GM12878 (cell line): ENCODE results near the gene IBA57. TPM values are rescaled to one million over a fixed set of nuclear protein-coding genes. Genes with fewer than 3 reads are reported as not detected.

Experiments used
- ATAC-seq: fragments of 200-7000 bp; cut with Tn5 transposase; 3 replicates; pipeline ENCODE4 v1.9.1; 2020; ENCODE audit warnings: mild to moderate bottlenecking, moderate library complexity
- BruUV-seq: library from RNA; stranded (reverse); fragments of 400-500 nt; replicated peaks from 2 replicates; lab custom pipeline; 2021; lab: Mats Ljungman, UMichigan
- CTCF ChIA-PET: fragments of 300-600 bp; sonication (Branson Sonifier 250); formaldehyde crosslinking; extraction: SDS; loops from one replicate; lab custom pipeline; 2021; ENCODE audit warnings: inconsistent platforms; lab: Yijun Ruan, JAX
- POLR2A ChIA-PET: fragments of 350-600 bp; formaldehyde crosslinking; extraction: SDS; loops from one replicate; lab custom pipeline; 2021; ENCODE audit warnings: inconsistent platforms; lab: Charles Lee
- RAD21 ChIA-PET: fragments of 300-600 bp; sonication (Branson Sonifier 250); formaldehyde crosslinking; loops from one replicate; lab custom pipeline; 2023; ENCODE audit warnings: antibody characterized with exemption; ENCODE audit not compliant: unreplicated experiment; lab: Charles Lee
- SMC1A ChIA-PET: fragments of 300-600 bp; sonication (Branson Sonifier 250); formaldehyde crosslinking; loops from one replicate; lab custom pipeline; 2023; ENCODE audit not compliant: unreplicated experiment, uncharacterized antibody; lab: Charles Lee
- DNase-seq: peaks from one replicate; pipeline ENCODE4 v3.0.0-alpha.2; 2011; ENCODE audit warnings: low read depth, low spot score
- FAIRE-seq: peaks from 3 replicates; lab custom pipeline; 2011; peaks lifted over from hg19 to GRCh38; lab: Jason Lieb, UNC
- H2AFZ ChIP-seq: 2 replicates; pipeline ENCODE4 v1.6.0; 2011; ENCODE audit warnings: low read depth, low read length, control low read depth; ENCODE audit not compliant: control insufficient read depth
- H3K27ac ChIP-seq: 2 replicates; pipeline ENCODE4 v1.5.1; 2011; ENCODE audit warnings: control low read depth; ENCODE audit not compliant: control insufficient read depth, insufficient read depth
- H3K27me3 ChIP-seq, 2 experiments: replicated peaks in 1 of 2; 2 replicates each; pipeline versions ENCODE4 v1.6.0 to v1.6.1; 2011; ENCODE audit warnings: low read length in 1 of 2; ENCODE audit not compliant: control insufficient read depth in 2 of 2, insufficient read depth in 2 of 2
- H3K36me3 ChIP-seq, 2 experiments: 2 replicates each; pipeline ENCODE4 v1.5.1; 2011; ENCODE audit warnings: low read length in 1 of 2; ENCODE audit not compliant: control insufficient read depth in 2 of 2, insufficient read depth in 2 of 2
- H3K4me1 ChIP-seq: 2 replicates; pipeline ENCODE4 v1.6.1; 2011; ENCODE audit warnings: mild to moderate bottlenecking, low read length, moderate library complexity, mixed read lengths; ENCODE audit not compliant: control insufficient read depth, insufficient read depth
- H3K4me2 ChIP-seq: 2 replicates; pipeline ENCODE4 v1.6.0; 2011; ENCODE audit warnings: control low read depth; ENCODE audit not compliant: control insufficient read depth, insufficient read depth
- H3K4me3 ChIP-seq: fragments of 200-600 bp; sonication (generic); 2 replicates; pipeline ENCODE4 v1.5.1; 2016
- H3K79me2 ChIP-seq: 2 replicates; pipeline ENCODE4 v1.6.0; 2011; ENCODE audit warnings: low read length; ENCODE audit not compliant: control insufficient read depth, insufficient read depth
- H3K9ac ChIP-seq: 2 replicates; pipeline ENCODE4 v1.8.0; 2011; ENCODE audit warnings: low read length, control low read depth, mixed read lengths; ENCODE audit not compliant: control insufficient read depth, insufficient read depth
- H3K9me3 ChIP-seq: replicated peaks from 3 replicates; pipeline ENCODE4 v1.5.1; 2011; ENCODE audit warnings: mild to moderate bottlenecking, low read length; ENCODE audit not compliant: control insufficient read depth, insufficient read depth
- H4K20me1 ChIP-seq: 2 replicates; pipeline ENCODE4 v1.6.0; 2011; ENCODE audit not compliant: control insufficient read depth, insufficient read depth
- CREM ChIP-seq: IDR thresholded peaks from 2 replicates; pipeline ENCODE4 v1.6.1; 2014; ENCODE audit warnings: antibody characterized with exemption, low read depth
- CUX1 ChIP-seq: IDR thresholded peaks from 2 replicates; pipeline ENCODE4 v1.6.1; 2012; ENCODE audit warnings: improper control_type of control experiment, low read depth, low read length; ENCODE audit not compliant: insufficient replicate concordance
- E4F1 ChIP-seq: fragments of 450-650 bp; IDR thresholded peaks from 2 replicates; pipeline ENCODE4 v1.6.1; 2018; ENCODE audit warnings: borderline replicate concordance, mild to moderate bottlenecking; ENCODE audit not compliant: partially characterized antibody
- EED ChIP-seq: sonication (generic); IDR thresholded peaks from 2 replicates; pipeline ENCODE4 v1.6.1; 2016; ENCODE audit warnings: antibody characterized with exemption, low read depth
- MXI1 ChIP-seq: fragments of 150-350 bp; IDR thresholded peaks from 2 replicates; pipeline ENCODE4 v1.6.1; 2011; ENCODE audit warnings: low read depth, mild to moderate bottlenecking, inconsistent platforms, low read length, improper control_type of control experiment
- PML ChIP-seq: IDR thresholded peaks from 2 replicates; pipeline ENCODE4 v1.6.1; 2012; ENCODE audit warnings: low read length, inconsistent platforms
- RAD21 ChIP-seq: IDR thresholded peaks from 2 replicates; pipeline ENCODE4 v1.6.1; 2011; ENCODE audit warnings: mild to moderate bottlenecking, low read depth, low read length, moderate library complexity; ENCODE audit not compliant: insufficient read depth
- RCOR1 ChIP-seq: conservative IDR thresholded peaks from 2 replicates; pipeline ENCODE4 v1.6.1; 2012; ENCODE audit warnings: low read depth, low read length, improper control_type of control experiment
- RUNX3 ChIP-seq: IDR thresholded peaks from 2 replicates; pipeline ENCODE4 v1.6.1; 2012; ENCODE audit warnings: low read length, inconsistent platforms
- SIX5 ChIP-seq: IDR thresholded peaks from 2 replicates; pipeline ENCODE4 v1.6.1; 2011; ENCODE audit warnings: mild to moderate bottlenecking, low read depth, low read length, moderate library complexity; ENCODE audit not compliant: severe bottlenecking
- SMAD5 ChIP-seq: IDR thresholded peaks from 2 replicates; pipeline ENCODE4 v1.6.1; 2016; ENCODE audit warnings: antibody characterized with exemption, low read depth
- SP1 ChIP-seq: IDR thresholded peaks from one replicate; pipeline ENCODE4 v1.6.1; 2011; ENCODE audit warnings: low read depth, low read length
- SPI1 ChIP-seq: IDR thresholded peaks from 2 replicates; pipeline ENCODE4 v1.6.1; 2011; ENCODE audit warnings: low read depth, mild to moderate bottlenecking, low read length, moderate library complexity, borderline replicate concordance; ENCODE audit not compliant: insufficient read depth
- SREBF1 ChIP-seq: IDR thresholded peaks from 2 replicates; pipeline ENCODE4 v1.6.1; 2012; ENCODE audit warnings: mild to moderate bottlenecking, low read length
- YY1 ChIP-seq: IDR thresholded peaks from 2 replicates; pipeline ENCODE4 v1.6.1; 2011; ENCODE audit warnings: low read depth, mild to moderate bottlenecking, low read length
- ZNF207 ChIP-seq: fragments of 450-650 bp; IDR thresholded peaks from 2 replicates; pipeline ENCODE4 v1.6.1; 2014; ENCODE audit warnings: antibody characterized with exemption, mild to moderate bottlenecking, borderline replicate concordance
- WGBS: methylation state at CpG from one replicate; pipeline ENCODE4 v1.1.6; 2016; ENCODE audit warnings: low lambda C conversion rate; ENCODE audit not compliant: insufficient replicate concordance, insufficient coverage; ENCODE audit errors: missing lambda C conversion rate; 5-methylcytosine and 5-hydroxymethylcytosine counted together
- in situ Hi-C: fragments of 300-500 bp; cut with MboI; formaldehyde crosslinking; loops from 9 replicates; pipeline ENCODE4 v1.14.3; 2018; ENCODE audit warnings: mixed read lengths
- intact Hi-C: fragments of 100-400 bp; cut with micrococcal nuclease; formaldehyde crosslinking; loops from one replicate; pipeline ENCODE4 v1.14.2; 2022; ENCODE audit not compliant: unreplicated experiment
- polyA plus RNA-seq, 11 experiments: library from polyadenylated mRNA; depleted of rRNA in 4 of 11; unstranded in 6 of 11; stranded (reverse) in 5 of 11; fragments of >200 nt; fragmentation: Nextera tagmentation in 4 of 11; fragmentation: Illumina TruSeq in 1 of 11; extraction: Ambion mirVana in 4 of 11; extraction: Trizol in 1 of 11; gene quantifications; 1 replicate in 1 of 11; 2 replicates in 10 of 11; pipeline versions ENCODE4 v1.2.1 to v1.2.3, GENCODE V29; 2011 to 2016; ENCODE audit warnings: inconsistent platforms in 2 of 11, missing spikeins in 2 of 11, low read depth in 1 of 11
- total RNA-seq, 4 experiments: library from RNA; depleted of rRNA in 3 of 4; stranded (reverse); fragments of >200 nt in 3 of 4; fragmentation: Illumina TruSeq in 1 of 4; extraction: Trizol in 1 of 4; gene quantifications; 2 replicates each; pipeline versions ENCODE4 v1.2.1 to v1.2.3, GENCODE V29; 2013 to 2021
- TF ChIP-seq, protein P1 (sequence below): fragments of 450-650 bp; IDR thresholded peaks from 2 replicates; pipeline ENCODE4 v1.6.1; 2014; ENCODE audit warnings: mild to moderate bottlenecking

The IBA57 gene
- total and polyA plus RNA-seq, 10 of the 15 experiments (the other 5 are each of a cell fraction or from before 2014, with no cell fraction given), result 0.51 to 8.6 (median 3.7) TPM

DNA sequence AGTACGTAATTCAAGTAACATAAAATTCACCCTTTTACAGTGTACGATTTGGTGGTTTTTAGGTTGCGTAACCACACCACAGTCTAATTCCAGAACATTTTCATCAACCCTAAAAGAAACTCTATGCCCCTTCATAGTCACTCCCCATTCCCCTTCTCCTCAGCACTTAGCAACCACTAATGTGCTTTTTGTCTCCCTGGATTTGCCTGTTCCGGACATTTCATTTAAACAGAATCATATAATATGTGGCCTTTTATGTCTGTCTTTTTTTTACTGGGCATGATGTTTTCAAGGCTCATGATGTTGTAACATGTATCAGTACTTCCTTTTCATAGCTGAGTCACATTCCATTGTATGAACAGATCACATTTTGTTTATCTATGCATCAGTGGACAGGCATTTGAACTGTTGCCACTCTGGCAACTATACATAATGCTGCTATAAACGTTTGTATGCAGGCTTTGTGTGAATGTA, 63.0 kb downstream of the IBA57 start (continued):
- TF ChIP-seq CREM (no peak), YY1 (no peak), RAD21 (no peak), RUNX3 (no peak)

GRCh38 chr1:228231189-228231588, 65.6 kb downstream of the IBA57 start:
- H4K20me1 ChIP-seq, result no peaks in the 10 kb centered on the region
- in situ Hi-C loops, result no loop called here
- no TSS peak for BruUV-seq
- no peak overlapping the region for H3K27ac ChIP-seq
- H3K27me3 ChIP-seq, result no peaks in the 10 kb centered on the region
- SMC1A ChIA-PET, result no interaction called here
- RAD21 ChIA-PET, result no interaction called here
- no peak overlapping the region for H3K9ac ChIP-seq
- FAIRE-seq, result no peak
- intact Hi-C loops, result no loop called here
- H3K9me3 ChIP-seq, result no peaks in the 10 kb centered on the region
- no peaks in the 10 kb centered on the region for H3K36me3 ChIP-seq
- H3K4me3 ChIP-seq, result no peak overlapping the region
- 0% methylated on average over 2 of the region's 2 CpGs for WGBS
- DNase-seq, result no peak
- H2AFZ ChIP-seq, result no peak overlapping the region
- no peaks in the 10 kb centered on the region for H3K4me1 ChIP-seq
- no peaks in the 10 kb centered on the region for H3K79me2 ChIP-seq
- no peak overlapping the region for H3K4me2 ChIP-seq
- ATAC-seq, result no peak
- POLR2A ChIA-PET, result no interaction called here
- CTCF ChIA-PET, result no interaction called here
- TF ChIP-seq SIX5, result no peak
- no peak for TF ChIP-seq PML
- no peak for TF ChIP-seq RCOR1
- TF ChIP-seq CUX1, result no peak
- no peak for TF ChIP-seq E4F1
- no peak for TF ChIP-seq MXI1
- TF ChIP-seq EED, result no peak
- no peak for TF ChIP-seq SP1
- no peak for TF ChIP-seq ZNF207
- TF ChIP-seq SMAD5, result no peak
- TF ChIP-seq SPI1, result no peak
- TF ChIP-seq SREBF1, result no peak
- TF ChIP-seq, protein P1, sequence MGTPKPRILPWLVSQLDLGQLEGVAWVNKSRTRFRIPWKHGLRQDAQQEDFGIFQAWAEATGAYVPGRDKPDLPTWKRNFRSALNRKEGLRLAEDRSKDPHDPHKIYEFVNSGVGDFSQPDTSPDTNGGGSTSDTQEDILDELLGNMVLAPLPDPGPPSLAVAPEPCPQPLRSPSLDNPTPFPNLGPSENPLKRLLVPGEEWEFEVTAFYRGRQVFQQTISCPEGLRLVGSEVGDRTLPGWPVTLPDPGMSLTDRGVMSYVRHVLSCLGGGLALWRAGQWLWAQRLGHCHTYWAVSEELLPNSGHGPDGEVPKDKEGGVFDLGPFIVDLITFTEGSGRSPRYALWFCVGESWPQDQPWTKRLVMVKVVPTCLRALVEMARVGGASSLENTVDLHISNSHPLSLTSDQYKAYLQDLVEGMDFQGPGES, result no peak
